ACC112 (cell line): Measurements from ENCODE around the gene LSAMP.

Experiments used
- H2AFZ ChIP-seq: fragments of 200-600 bp; sonication (generic); one replicate; pipeline ENCODE4 v1.6.0; 2017; ENCODE audit warnings: antibody characterized with exemption, low read length; ENCODE audit not compliant: unreplicated experiment
- H3K27ac ChIP-seq: fragments of 200-600 bp; sonication (generic); 2 replicates; pipeline ENCODE4 v1.5.1; 2014; ENCODE audit warnings: low read depth, mild to moderate bottlenecking, antibody characterized with exemption, low read length, moderate library complexity
- H3K27me3 ChIP-seq: fragments of 200-600 bp; sonication (generic); 2 replicates; pipeline ENCODE4 v1.6.1; 2014; ENCODE audit warnings: mild to moderate bottlenecking, antibody characterized with exemption, low read length, moderate library complexity, mixed read lengths; ENCODE audit not compliant: insufficient read depth
- H3K36me3 ChIP-seq: fragments of 200-600 bp; sonication (generic); 2 replicates; pipeline ENCODE4 v1.6.1; 2016; ENCODE audit warnings: mild to moderate bottlenecking, antibody characterized with exemption, low read length, moderate library complexity, mixed read lengths; ENCODE audit not compliant: insufficient read depth
- H3K4me1 ChIP-seq: fragments of 200-600 bp; sonication (generic); one replicate; pipeline ENCODE4 v1.6.1; 2016; ENCODE audit warnings: low read length, mixed read lengths; ENCODE audit not compliant: insufficient read depth, unreplicated experiment, control insufficient read depth
- H3K4me3 ChIP-seq: fragments of 200-600 bp; sonication (generic); 2 replicates; pipeline ENCODE4 v1.5.1; 2014; ENCODE audit warnings: mild to moderate bottlenecking, low read depth, low read length
- H3K79me2 ChIP-seq: fragments of 200-600 bp; sonication (generic); one replicate; pipeline ENCODE4 v1.6.0; 2016; ENCODE audit warnings: low read length; ENCODE audit not compliant: control insufficient read depth, unreplicated experiment, insufficient read depth

Gene LSAMP

GRCh38 chr3:116148881-116149851, 296.1 kb downstream of the LSAMP start:
- H3K4me3 ChIP-seq = no peak overlapping the region
- no peaks in the 10 kb centered on the region for H3K79me2 ChIP-seq
- H3K4me1 ChIP-seq = peaks cover 4% of the 10 kb centered on the region
- H2AFZ ChIP-seq = no peak overlapping the region
- no peaks in the 10 kb centered on the region for H3K36me3 ChIP-seq
- no peaks in the 10 kb centered on the region for H3K27me3 ChIP-seq
- no peak overlapping the region for H3K27ac ChIP-seq

- Histone ChIP-seq H3K4me1 (no peaks in the 10 kb centered on the region), H3K4me3 (no peak overlapping the region), H2AFZ (no peak overlapping the region), H3K27me3 (no peaks in the 10 kb centered on the region), H3K79me2 (no peaks in the 10 kb centered on the region), H3K36me3 (no peaks in the 10 kb centered on the region), H3K27ac (no peak overlapping the region)
These were observed 299.7 kb downstream of the LSAMP start for GRCh38 chr3:116145613-116146012.

- no peaks in the 10 kb centered on the region for H3K27me3 ChIP-seq
- no peaks in the 10 kb centered on the region for H3K4me1 ChIP-seq
- H3K27ac ChIP-seq = no peak overlapping the region
- H3K4me3 ChIP-seq = no peak overlapping the region
- H3K79me2 ChIP-seq = no peaks in the 10 kb centered on the region
- no peak overlapping the region for H2AFZ ChIP-seq
- no peaks in the 10 kb centered on the region for H3K36me3 ChIP-seq
These were observed 303.6 kb downstream of the LSAMP start for GRCh38 chr3:116141724-116142123.

- Histone ChIP-seq H3K4me1 (no peaks in the 10 kb centered on the region), H3K36me3 (no peaks in the 10 kb centered on the region), H3K79me2 (no peaks in the 10 kb centered on the region), H2AFZ (no peak overlapping the region), H3K27ac (no peak overlapping the region), H3K4me3 (no peak overlapping the region), H3K27me3 (no peaks in the 10 kb centered on the region)
These were observed 305.1 kb downstream of the LSAMP start for GRCh38 chr3:116140100-116140689.

GRCh38 chr3:116139641-116140040, 305.6 kb downstream of the LSAMP start:
- no peaks in the 10 kb centered on the region for H3K36me3 ChIP-seq
- no peak overlapping the region for H2AFZ ChIP-seq
- H3K4me1 ChIP-seq = no peaks in the 10 kb centered on the region
- no peak overlapping the region for H3K4me3 ChIP-seq
- H3K79me2 ChIP-seq = no peaks in the 10 kb centered on the region
- no peaks in the 10 kb centered on the region for H3K27me3 ChIP-seq
- H3K27ac ChIP-seq = no peak overlapping the region

GRCh38 chr3:116135457-116136085, 309.7 kb downstream of the LSAMP start:
- H3K79me2 ChIP-seq = no peaks in the 10 kb centered on the region
- no peak overlapping the region for H2AFZ ChIP-seq
- no peak overlapping the region for H3K4me3 ChIP-seq
- H3K27ac ChIP-seq = no peak overlapping the region
- H3K27me3 ChIP-seq = no peaks in the 10 kb centered on the region
- peaks cover 4% of the 10 kb centered on the region for H3K4me1 ChIP-seq
- no peaks in the 10 kb centered on the region for H3K36me3 ChIP-seq

GRCh38 chr3:116129187-116129946, 315.9 kb downstream of the LSAMP start:
- H3K27me3 ChIP-seq = no peaks in the 10 kb centered on the region
- H3K79me2 ChIP-seq = no peaks in the 10 kb centered on the region
- H3K4me1 ChIP-seq = peaks cover 4% of the 10 kb centered on the region
- no peak overlapping the region for H2AFZ ChIP-seq
- no peak overlapping the region for H3K4me3 ChIP-seq
- H3K36me3 ChIP-seq = no peaks in the 10 kb centered on the region
- H3K27ac ChIP-seq = no peak overlapping the region

- no peak overlapping the region for H3K4me3 ChIP-seq
- no peak overlapping the region for H3K27ac ChIP-seq
- peaks cover 4% of the 10 kb centered on the region for H3K4me1 ChIP-seq
- no peaks in the 10 kb centered on the region for H3K36me3 ChIP-seq
- 0 out of 2 replicates have a peak, but pooled peaks cover 4% of the 10 kb centered on the region for H3K27me3 ChIP-seq
- no peak overlapping the region for H2AFZ ChIP-seq
- H3K79me2 ChIP-seq = no peaks in the 10 kb centered on the region
These were observed 317.8 kb downstream of the LSAMP start for GRCh38 chr3:116127464-116127863.

- Histone ChIP-seq H3K36me3 (no peaks in the 10 kb centered on the region), H3K4me3 (no peak overlapping the region), H3K27ac (no peak overlapping the region), H3K4me1 (no peaks in the 10 kb centered on the region), H3K79me2 (no peaks in the 10 kb centered on the region), H3K27me3 (0 out of 2 replicates have a peak, but pooled peaks cover 4% of the 10 kb centered on the region), H2AFZ (no peak overlapping the region)
These were observed 321.1 kb downstream of the LSAMP start for GRCh38 chr3:116124166-116124565.

GRCh38 chr3:116118475-116119169, 326.7 kb downstream of the LSAMP start:
- H3K4me3 ChIP-seq = no peak overlapping the region
- H3K36me3 ChIP-seq = no peaks in the 10 kb centered on the region
- H2AFZ ChIP-seq = no peak overlapping the region
- no peak overlapping the region for H3K27ac ChIP-seq
- no peaks in the 10 kb centered on the region for H3K4me1 ChIP-seq
- H3K27me3 ChIP-seq = 0 out of 2 replicates have a peak, but pooled peaks cover under 1% of the 10 kb centered on the region
- H3K79me2 ChIP-seq = no peaks in the 10 kb centered on the region
